Neuronal stem cell (in vitro differentiated cells): ENCODE data around the gene ELP5.

Experiments used
- DNase-seq: peaks from one replicate; pipeline ENCODE4 v3.0.0-alpha.2; 2013; ENCODE audit warnings: low spot score
- H2AFZ ChIP-seq: one replicate; pipeline ENCODE4 v1.6.1; 2013; ENCODE audit warnings: mild to moderate bottlenecking, low read length, inconsistent platforms
- H2AK5ac ChIP-seq: 2 replicates; pipeline ENCODE4 v1.6.1; 2013; ENCODE audit warnings: low read depth, mild to moderate bottlenecking, inconsistent platforms, low read length, moderate library complexity, mixed read lengths
- H2BK120ac ChIP-seq: 2 replicates; pipeline ENCODE4 v1.6.1; 2013; ENCODE audit warnings: low read depth, mild to moderate bottlenecking, inconsistent platforms, low read length, moderate library complexity, mixed read lengths
- H2BK12ac ChIP-seq: one replicate; pipeline ENCODE4 v1.6.1; 2013; ENCODE audit warnings: low read length, inconsistent platforms
- H2BK15ac ChIP-seq: 2 replicates; pipeline ENCODE4 v1.6.1; 2013; ENCODE audit warnings: mild to moderate bottlenecking, low read length, inconsistent platforms, mixed read lengths
- H2BK5ac ChIP-seq: one replicate; pipeline ENCODE4 v1.6.1; 2013; ENCODE audit warnings: inconsistent platforms, mild to moderate bottlenecking, low read length, moderate library complexity
- H3K14ac ChIP-seq: one replicate; pipeline ENCODE4 v1.6.1; 2013; ENCODE audit warnings: low read length, inconsistent platforms
- H3K18ac ChIP-seq: 2 replicates; pipeline ENCODE4 v1.6.1; 2013; ENCODE audit warnings: low read length, inconsistent platforms
- H3K23ac ChIP-seq: 2 replicates; pipeline ENCODE4 v1.6.1; 2013; ENCODE audit warnings: low read depth, mild to moderate bottlenecking, mixed read lengths, low read length, inconsistent platforms; ENCODE audit not compliant: poor library complexity
- H3K27ac ChIP-seq: replicated peaks from 3 replicates; pipeline ENCODE4 v1.5.1; 2013; ENCODE audit warnings: low read length, inconsistent platforms
- H3K27me3 ChIP-seq, 3 experiments: 2 replicates each; pipeline ENCODE4 v1.6.1; 2013; ENCODE audit warnings: low read length in 3 of 3, mild to moderate bottlenecking in 2 of 3, inconsistent platforms in 1 of 3, low read depth in 1 of 3, mixed read lengths in 1 of 3, moderate library complexity in 1 of 3; ENCODE audit not compliant: control insufficient read depth in 3 of 3, insufficient read depth in 3 of 3
- H3K36me3 ChIP-seq, 2 donors: replicated peaks in 1 of 2; 2 replicates each; pipeline ENCODE4 v1.6.1; 2013; ENCODE audit warnings: low read length in 2 of 2; ENCODE audit not compliant: control insufficient read depth in 2 of 2, insufficient read depth in 2 of 2
- H3K4ac ChIP-seq: 2 replicates; pipeline ENCODE4 v1.6.1; 2013; ENCODE audit warnings: inconsistent platforms, mild to moderate bottlenecking, low read length, moderate library complexity
- H3K4me1 ChIP-seq, 2 donors: 1 replicate in 1 of 2; 2 replicates in 1 of 2; pipeline ENCODE4 v1.6.1; 2013; ENCODE audit warnings: low read length in 2 of 2, low read depth in 1 of 2; ENCODE audit not compliant: control insufficient read depth in 2 of 2, insufficient read depth in 1 of 2
- H3K4me2 ChIP-seq: one replicate; pipeline ENCODE4 v1.6.1; 2013; ENCODE audit warnings: mild to moderate bottlenecking, low read length, inconsistent platforms; ENCODE audit not compliant: insufficient read depth, poor library complexity, severe bottlenecking
- H3K4me3 ChIP-seq, 2 donors: 2 replicates each; pipeline ENCODE4 v1.5.1; 2013; ENCODE audit warnings: low read length in 2 of 2, mild to moderate bottlenecking in 2 of 2, inconsistent platforms in 1 of 2, moderate library complexity in 1 of 2
- H3K79me1 ChIP-seq: one replicate; pipeline ENCODE4 v1.6.1; 2013; ENCODE audit warnings: low read depth, mild to moderate bottlenecking, inconsistent platforms, low read length, moderate library complexity
- H3K9ac ChIP-seq: one replicate; pipeline ENCODE4 v1.6.1; 2013; ENCODE audit warnings: mild to moderate bottlenecking, low read depth, low read length, inconsistent platforms; ENCODE audit not compliant: poor library complexity
- H3K9me3 ChIP-seq, 2 donors: replicated peaks in 1 of 2; 2 replicates each; pipeline versions ENCODE3 to v1.6.1; 2013; ENCODE audit warnings: low read length in 2 of 2, mild to moderate bottlenecking in 2 of 2, inconsistent platforms in 1 of 2, low read depth in 1 of 2, mixed read lengths in 1 of 2, moderate library complexity in 1 of 2; ENCODE audit not compliant: control insufficient read depth in 2 of 2, insufficient read depth in 1 of 2
- H4K8ac ChIP-seq: one replicate; pipeline ENCODE4 v1.6.1; 2013; ENCODE audit warnings: low read depth, mild to moderate bottlenecking, inconsistent platforms, low read length, moderate library complexity
- H4K91ac ChIP-seq: one replicate; pipeline ENCODE4 v1.6.1; 2013; ENCODE audit warnings: low read length, low read depth, mild to moderate bottlenecking, inconsistent platforms; ENCODE audit not compliant: poor library complexity
- WGBS, 2 donors: extraction: QIAGEN DNeasy Blood & Tissue Kit; methylation state at CpG; one replicate each; pipeline ENCODE4 v1.1.7; 2013; ENCODE audit warnings: missing lambda C conversion rate in 2 of 2, mixed read lengths in 1 of 2; ENCODE audit not compliant: insufficient read length in 2 of 2, insufficient replicate concordance in 1 of 2; ENCODE audit errors: extremely low coverage in 2 of 2; 5-methylcytosine and 5-hydroxymethylcytosine counted together

Gene ELP5

DNA sequence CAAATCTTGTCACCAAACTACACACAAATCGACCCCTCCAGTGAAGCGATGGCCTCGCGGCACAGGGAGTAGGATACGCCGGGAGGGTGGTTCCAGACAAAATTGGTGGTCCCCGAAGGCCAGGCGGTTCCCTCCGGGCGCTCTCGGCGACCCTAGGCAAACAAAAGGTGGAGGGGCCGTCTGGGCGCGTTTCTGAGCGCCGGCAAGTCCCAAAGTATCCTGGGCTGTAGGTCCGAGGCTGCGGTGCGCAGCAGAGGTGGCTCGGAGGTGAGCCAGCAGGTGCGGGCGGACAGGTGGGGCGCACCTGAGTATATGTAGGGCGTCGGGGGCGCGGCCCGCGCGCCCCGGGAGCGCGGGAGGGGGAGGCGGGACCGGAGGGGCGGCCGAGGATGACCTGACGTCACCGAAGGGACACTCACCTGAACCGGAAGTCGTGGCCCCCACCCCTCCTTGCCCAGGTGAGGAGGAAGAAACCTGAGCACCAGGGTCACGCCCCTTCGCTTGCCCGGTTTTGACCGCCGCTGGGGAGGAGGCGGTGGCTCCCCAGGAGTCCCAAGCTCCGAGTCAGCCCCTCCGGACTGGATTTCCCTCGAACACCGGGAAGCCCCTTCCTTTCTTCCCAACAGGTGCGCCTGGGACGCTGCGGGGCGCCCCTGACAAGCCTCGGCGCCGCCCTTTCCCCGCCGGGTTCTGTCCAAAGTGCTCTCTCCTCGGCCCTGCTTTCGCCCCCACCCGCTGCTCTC is 10.3 kb downstream of the ELP5 start, which contains the start of gene CLDN7:
CLDN7 (minus strand) TSS at position 287 of the 743 bp plus-strand sequence. CDS start 435 bp downstream, outside the sequence.
- H3K14ac ChIP-seq: peak within 1 kb of the TSS; percentile 89
- H3K23ac ChIP-seq: peak within 1 kb of the TSS; percentile 100
- H3K4ac ChIP-seq: peak within 1 kb of the TSS; percentile 53
- no peak within 1 kb of the TSS for H2BK120ac ChIP-seq
- H3K27ac ChIP-seq: no peak within 1 kb of the TSS
- no peak within 1 kb of the TSS for H4K91ac ChIP-seq
- peaks cover 13 to 34% of the 10 kb centered on the region in 2 donors for H3K36me3 ChIP-seq
- H3K4me1 ChIP-seq: peaks cover 7 to 11% of the 10 kb centered on the region in 2 donors
- peak within 1 kb of the TSS; percentile 60 for H3K9ac ChIP-seq
- no peak within 1 kb of the TSS for H4K8ac ChIP-seq
- peak within 1 kb of the TSS in 1 of 2 donors; percentile 73 for H3K4me3 ChIP-seq
- peaks cover 3% of the 10 kb centered on the region for H3K79me1 ChIP-seq
- peaks cover 0 to 1% of the 10 kb centered on the region in 2 donors for H3K9me3 ChIP-seq
- H3K18ac ChIP-seq: peak within 1 kb of the TSS; percentile 92
- peak within 1 kb of the TSS; percentile 94 for H2BK15ac ChIP-seq
- H2AK5ac ChIP-seq: peak within 1 kb of the TSS; percentile 96
- peak within 1 kb of the TSS; percentile 90 for H2BK5ac ChIP-seq
- no CpG with 5 or more reads among the region's 64 CpGs for WGBS, 2 donors
- DNase-seq: no peak
- H3K4me2 ChIP-seq: peak within 1 kb of the TSS; percentile 89
- peaks cover 20 to 45% (median 44%) of the 10 kb centered on the region in 3 experiments for H3K27me3 ChIP-seq
- H2AFZ ChIP-seq: peak within 1 kb of the TSS; percentile 55
- H2BK12ac ChIP-seq: peak within 1 kb of the TSS; percentile 30

DNA sequence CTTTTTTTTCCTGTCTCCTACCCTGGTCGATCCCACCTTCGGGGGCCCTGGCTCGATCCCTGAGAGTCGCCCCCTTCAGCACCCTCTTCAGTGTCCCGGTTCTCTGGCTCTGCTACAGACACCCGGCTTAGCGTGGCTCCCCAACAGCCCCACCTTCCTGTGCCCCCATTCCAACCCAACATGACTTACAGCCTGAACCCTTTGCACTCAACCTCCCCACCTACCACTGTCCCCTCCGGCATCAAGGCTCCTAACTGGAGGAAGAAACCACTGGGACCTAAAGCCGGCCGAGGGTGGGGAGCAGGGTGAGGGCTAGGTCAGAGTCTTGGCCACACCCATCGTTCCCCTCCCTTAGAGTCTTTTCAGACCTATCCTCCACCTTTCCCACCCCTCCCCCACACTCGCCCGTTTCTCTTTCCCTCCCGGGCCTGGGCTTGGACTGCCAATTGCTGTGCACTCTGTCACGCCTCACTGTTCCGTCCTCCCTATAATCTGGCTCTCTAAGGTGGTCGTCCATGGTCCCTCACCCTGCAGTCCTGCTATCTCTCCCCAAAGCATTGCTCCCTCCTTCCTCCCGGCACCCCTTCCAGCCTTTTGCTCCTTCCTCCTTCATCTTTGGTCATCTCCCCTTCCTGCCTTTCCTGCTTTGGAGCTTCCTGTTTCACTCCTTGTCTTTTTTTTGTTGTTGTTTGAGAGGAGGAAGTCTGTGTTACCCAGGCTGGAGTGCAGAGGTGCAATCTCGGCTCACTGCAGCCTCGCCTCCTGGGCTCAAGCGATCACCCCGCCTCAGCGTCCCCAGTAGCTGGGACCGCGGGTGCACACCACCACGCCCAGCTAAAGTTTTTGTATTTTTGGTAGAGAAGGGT is 11.2 kb downstream of the ELP5 start:
- Histone ChIP-seq H4K91ac (no peak overlapping the region), H3K9me3 (peaks cover 0 to 1% of the 10 kb centered on the region in 2 donors), H3K23ac (peak overlapping the region; percentile 3), H3K4me2 (peak overlapping the region; percentile 34), H3K4ac (no peak overlapping the region), H2BK5ac (peak overlapping the region; percentile 90), H3K18ac (peak overlapping the region; percentile 11), H3K36me3 (peaks cover 11 to 27% of the 10 kb centered on the region in 2 donors), H3K14ac (peak overlapping the region; percentile 21), H3K27me3 (peaks cover 20 to 45% (median 44%) of the 10 kb centered on the region in 3 experiments), H2BK12ac (no peak overlapping the region), H4K8ac (no peak overlapping the region), H3K4me1 (peaks cover 7 to 11% of the 10 kb centered on the region in 2 donors), H2AK5ac (peak overlapping the region; percentile 96), H3K4me3 (peak overlapping the region in 1 of 2 donors; percentile 50), H2BK15ac (peak overlapping the region; percentile 35), H2BK120ac (no peak overlapping the region), H3K79me1 (peaks cover 3% of the 10 kb centered on the region), H2AFZ (peak overlapping the region; percentile 55), H3K27ac (no peak overlapping the region), H3K9ac (no peak overlapping the region)
- no peak for DNase-seq
- no CpG with 5 or more reads among the region's 26 CpGs for WGBS, 2 donors

GRCh38 chr17:7263801-7264078 is 11.7 kb downstream of the ELP5 start:
- Histone ChIP-seq H3K36me3 (peaks cover 8 to 21% of the 10 kb centered on the region in 2 donors), H3K79me1 (peaks cover 3% of the 10 kb centered on the region), H3K27ac (no peak overlapping the region), H2AK5ac (no peak overlapping the region), H4K91ac (no peak overlapping the region), H3K23ac (no peak overlapping the region), H2BK5ac (no peak overlapping the region), H4K8ac (no peak overlapping the region), H3K4me1 (peaks cover 7 to 11% of the 10 kb centered on the region in 2 donors), H3K4ac (no peak overlapping the region), H3K14ac (no peak overlapping the region), H3K9me3 (peaks cover 0 to 1% of the 10 kb centered on the region in 2 donors), H3K9ac (no peak overlapping the region), H2AFZ (peak overlapping the region; percentile 55), H2BK15ac (peak overlapping the region; percentile 35), H3K4me3 (no peak overlapping the region), H2BK120ac (no peak overlapping the region), H2BK12ac (no peak overlapping the region), H3K4me2 (no peak overlapping the region), H3K27me3 (peaks cover 20 to 45% (median 44%) of the 10 kb centered on the region in 3 experiments), H3K18ac (no peak overlapping the region)
- DNase-seq: no peak
- WGBS, 2 donors: no CpG with 5 or more reads among the region's 4 CpGs

DNA sequence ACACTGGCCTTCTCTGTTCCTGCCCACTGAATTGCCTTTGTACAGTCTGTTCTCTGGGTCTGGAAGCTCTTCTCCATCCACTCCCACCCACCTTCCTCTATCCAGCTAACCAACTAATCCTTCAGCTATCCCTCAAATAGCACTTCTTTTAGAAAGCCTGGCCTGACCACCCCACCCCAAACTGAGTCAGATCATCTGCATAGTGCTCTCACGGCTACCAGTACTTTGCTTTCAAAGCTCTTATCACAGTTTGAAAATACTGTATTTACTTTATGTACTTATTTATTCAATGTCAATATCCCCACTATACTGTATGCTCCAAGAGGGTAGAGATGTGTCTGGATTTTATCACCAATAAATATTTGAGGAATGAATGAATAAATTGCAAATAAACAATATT is 14.8 kb downstream of the ELP5 start:
- H3K27ac ChIP-seq: no peak overlapping the region
- WGBS, 2 donors: no CpG with 5 or more reads among the region's 1 CpG
- H2BK15ac ChIP-seq: no peak overlapping the region

More for the DNA sequence above, 14.8 kb downstream of the ELP5 start:
- peaks cover under 1% of the 10 kb centered on the region for H3K79me1 ChIP-seq
- no peak overlapping the region for H4K8ac ChIP-seq
- no peak overlapping the region for H3K4me3 ChIP-seq
- H3K27me3 ChIP-seq: peaks cover 12 to 32% (median 26%) of the 10 kb centered on the region in 3 experiments
- no peak overlapping the region for H3K9ac ChIP-seq
- no peak overlapping the region for H2AFZ ChIP-seq
- no peak overlapping the region for H3K23ac ChIP-seq
- H3K14ac ChIP-seq: no peak overlapping the region
- no peak overlapping the region for H4K91ac ChIP-seq
- no peak overlapping the region for H3K18ac ChIP-seq
- DNase-seq: no peak
- H3K36me3 ChIP-seq: no peaks in the 10 kb centered on the region
- no peak overlapping the region for H2BK12ac ChIP-seq
- H2BK120ac ChIP-seq: no peak overlapping the region
- H3K4ac ChIP-seq: no peak overlapping the region
- H3K4me1 ChIP-seq: peaks cover 7 to 11% of the 10 kb centered on the region in 2 donors
- H3K4me2 ChIP-seq: no peak overlapping the region
- peaks cover 0 to 1% of the 10 kb centered on the region in 2 donors for H3K9me3 ChIP-seq
- no peak overlapping the region for H2BK5ac ChIP-seq
- no peak overlapping the region for H2AK5ac ChIP-seq
